SIG-M5 (cell line): ENCODE data around the gene DNTTIP2.
"Not testable (repeated sequence)": the region's sequence is repeated elsewhere in the genome, so short reads cannot be mapped to it uniquely, and the experiment has no call there.

Source experiments
- DNase-seq: peaks from one replicate; lab custom pipeline; 2025; lab: John Stamatoyannopoulos, UW

Gene DNTTIP2

GRCh38 chr1:93874025-93874651 lies 4.9 kb downstream of the DNTTIP2 start:
- no peak for DNase-seq

DNA sequence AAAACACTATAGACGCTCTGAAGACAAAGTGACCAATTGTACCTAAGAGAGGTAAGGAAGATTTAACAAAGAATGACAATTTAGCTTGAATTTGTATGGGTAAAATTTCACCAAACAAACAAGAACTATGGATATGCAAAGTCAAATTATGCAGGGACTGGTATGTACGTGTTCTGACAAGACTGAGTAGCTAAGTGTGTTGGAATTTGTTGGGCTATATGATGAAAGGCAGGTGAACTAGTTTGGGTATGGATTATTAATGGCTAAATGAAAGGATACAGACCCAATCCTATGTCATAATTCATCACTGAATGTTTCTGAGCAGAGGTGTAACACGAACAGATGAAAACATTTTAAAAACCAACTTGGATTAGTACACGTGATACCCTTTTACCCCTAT lies 7.6 kb downstream of the DNTTIP2 start:
- DNase-seq = no peak

GRCh38 chr1:93869653-93870052 lies 9.4 kb downstream of the DNTTIP2 start:
- no peak for DNase-seq

DNA sequence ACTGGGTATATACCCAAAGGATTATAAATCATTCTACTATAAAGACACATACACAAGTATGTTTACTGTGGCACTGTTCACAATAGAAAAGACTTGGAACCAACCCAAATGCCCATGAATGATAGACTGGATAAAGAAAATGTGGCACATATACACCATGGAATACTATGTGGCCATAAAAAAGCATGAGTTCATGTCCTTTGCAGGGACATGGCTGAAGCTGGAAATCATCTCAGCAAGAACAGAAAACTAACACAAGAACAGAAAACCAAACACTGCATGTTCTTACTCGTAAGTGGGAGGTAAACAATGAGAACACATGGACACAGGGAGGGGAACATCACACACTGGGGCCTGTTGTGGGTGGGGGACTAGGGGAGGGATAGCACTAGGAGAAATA lies 10.5 kb downstream of the DNTTIP2 start:
- DNase-seq = not testable (repeated sequence)

DNA sequence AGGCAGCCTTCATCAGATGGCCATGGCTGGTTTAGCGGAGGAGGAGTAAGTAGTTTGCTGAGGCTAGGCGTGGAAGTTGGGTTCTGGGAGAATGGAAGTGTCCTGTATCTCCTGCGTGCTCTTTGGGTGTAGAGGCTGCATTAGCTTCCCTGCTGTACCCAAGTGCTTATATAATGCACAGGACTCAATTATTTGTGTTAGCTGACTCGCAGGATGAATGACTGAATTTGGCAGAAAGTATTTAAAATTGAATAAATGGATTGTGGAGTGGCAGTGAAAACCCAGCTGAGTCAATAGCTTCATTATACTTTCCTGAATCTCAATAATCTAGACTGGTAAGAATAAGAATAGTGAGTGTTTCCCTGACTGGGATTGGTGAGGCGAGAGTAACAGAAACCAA lies 13.8 kb downstream of the DNTTIP2 start:
- DNase-seq = no peak

- no peak for DNase-seq
Observed at GRCh38 chr1:93864175-93864574, 14.8 kb downstream of the DNTTIP2 start.

- not testable (repeated sequence) for DNase-seq
Observed at GRCh38 chr1:93857653-93858052, 21.4 kb downstream of the DNTTIP2 start.

DNA sequence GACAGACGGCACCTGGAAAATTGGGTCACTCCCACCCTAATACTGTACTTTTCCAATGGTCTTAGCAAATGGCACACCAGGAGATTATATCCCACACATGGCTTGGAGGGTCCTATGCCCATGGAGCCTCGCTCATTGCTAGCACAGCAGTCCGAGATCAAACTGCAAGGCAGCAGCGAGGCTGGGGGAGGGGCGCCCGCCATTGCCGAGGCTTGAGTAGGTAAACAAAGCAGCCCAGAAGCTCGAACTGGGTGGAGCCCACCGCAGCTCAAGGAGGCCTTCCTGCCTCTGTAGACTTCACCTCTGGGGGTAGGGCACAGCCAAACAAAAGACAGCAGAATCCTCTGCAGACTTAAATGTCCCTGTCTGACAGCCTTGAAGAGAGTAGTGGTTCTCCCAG lies 23.0 kb downstream of the DNTTIP2 start:
- not testable (repeated sequence) for DNase-seq

DNA sequence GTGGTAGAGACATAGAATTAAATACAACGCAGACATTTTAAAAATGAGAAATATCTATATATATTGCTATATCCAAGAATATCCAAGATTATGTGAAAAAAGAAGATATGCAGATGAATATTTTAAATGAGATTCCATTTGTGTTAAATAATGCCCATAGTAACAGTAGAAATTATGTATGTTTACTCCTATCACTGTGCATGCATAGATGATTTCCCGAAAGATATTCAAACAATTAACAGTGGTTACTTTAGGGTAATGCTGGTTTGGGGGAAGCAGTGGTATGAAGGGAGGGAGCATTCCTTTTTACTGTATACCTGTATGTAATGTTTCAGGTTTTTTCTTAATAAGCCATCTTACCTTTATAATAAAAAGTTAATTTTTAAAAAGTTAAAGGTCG lies 25.1 kb downstream of the DNTTIP2 start:
- DNase-seq = no peak

GRCh38 chr1:93851878-93852277 lies 27.1 kb downstream of the DNTTIP2 start:
- no peak for DNase-seq

DNA sequence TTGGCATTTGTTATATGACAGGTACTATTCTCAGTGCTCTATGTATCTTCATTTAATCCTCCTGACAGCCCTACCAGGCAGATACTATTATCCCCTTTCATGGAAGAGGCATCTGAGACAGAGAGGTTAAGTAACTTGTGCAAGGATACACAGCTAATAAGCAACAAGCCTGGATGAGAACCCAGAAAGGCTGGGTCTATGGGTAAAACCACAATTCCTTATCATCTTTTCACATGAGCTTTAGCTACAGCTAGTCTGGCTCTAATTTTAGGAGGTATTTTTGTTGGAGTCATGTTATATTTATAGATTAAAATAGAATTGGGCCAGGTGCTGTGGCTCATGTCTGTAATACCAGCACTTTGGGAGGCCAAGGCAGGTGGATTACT lies 27.7 kb downstream of the DNTTIP2 start:
- no peak for DNase-seq

GRCh38 chr1:93850687-93851326 lies 28.2 kb downstream of the DNTTIP2 start:
- not testable (repeated sequence) for DNase-seq

GRCh38 chr1:93848350-93848883 lies 30.6 kb downstream of the DNTTIP2 start:
- DNase-seq = no peak

- DNase-seq = no peak
Observed at GRCh38 chr1:93847811-93848288, 31.2 kb downstream of the DNTTIP2 start.

DNA sequence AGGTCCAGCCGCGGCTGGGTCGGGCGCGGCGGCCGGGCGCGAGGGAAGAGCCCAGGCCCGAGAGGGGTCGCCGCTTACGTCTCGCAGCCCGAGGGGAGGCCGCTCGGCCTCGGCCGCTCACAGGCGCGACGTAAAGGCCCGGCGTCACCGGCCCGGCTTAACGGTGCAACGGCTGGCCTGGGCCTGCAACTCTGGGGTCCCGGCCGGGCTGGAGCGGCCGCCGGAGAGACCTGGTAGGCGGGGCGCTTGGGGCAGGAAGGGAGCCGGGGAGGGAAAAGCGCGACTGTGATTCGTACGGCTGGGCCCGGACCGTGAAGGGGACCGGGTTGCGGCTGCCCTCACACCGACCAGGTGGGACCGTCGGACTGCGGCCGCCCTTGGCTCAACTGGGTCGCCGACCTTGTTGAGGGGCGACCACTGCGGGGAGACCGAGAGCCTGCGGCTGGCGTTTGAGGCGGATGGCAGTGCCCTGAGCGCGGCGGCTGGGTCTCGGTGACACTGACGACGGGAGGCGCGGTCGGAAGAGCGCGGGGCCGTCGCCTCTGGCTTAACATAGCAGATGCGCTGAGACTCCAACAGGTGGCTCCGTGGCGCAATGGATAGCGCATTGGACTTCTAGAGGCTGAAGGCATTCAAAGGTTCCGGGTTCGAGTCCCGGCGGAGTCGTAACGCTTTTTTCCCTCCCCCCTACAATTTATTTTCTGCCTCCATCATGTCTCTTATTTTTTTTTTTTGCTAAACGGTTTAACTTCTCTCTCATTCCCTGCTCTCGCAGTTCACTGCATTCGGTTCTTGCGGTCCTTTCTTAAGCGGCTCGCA lies 31.8 kb downstream of the DNTTIP2 start:
- no peak for DNase-seq

DNA sequence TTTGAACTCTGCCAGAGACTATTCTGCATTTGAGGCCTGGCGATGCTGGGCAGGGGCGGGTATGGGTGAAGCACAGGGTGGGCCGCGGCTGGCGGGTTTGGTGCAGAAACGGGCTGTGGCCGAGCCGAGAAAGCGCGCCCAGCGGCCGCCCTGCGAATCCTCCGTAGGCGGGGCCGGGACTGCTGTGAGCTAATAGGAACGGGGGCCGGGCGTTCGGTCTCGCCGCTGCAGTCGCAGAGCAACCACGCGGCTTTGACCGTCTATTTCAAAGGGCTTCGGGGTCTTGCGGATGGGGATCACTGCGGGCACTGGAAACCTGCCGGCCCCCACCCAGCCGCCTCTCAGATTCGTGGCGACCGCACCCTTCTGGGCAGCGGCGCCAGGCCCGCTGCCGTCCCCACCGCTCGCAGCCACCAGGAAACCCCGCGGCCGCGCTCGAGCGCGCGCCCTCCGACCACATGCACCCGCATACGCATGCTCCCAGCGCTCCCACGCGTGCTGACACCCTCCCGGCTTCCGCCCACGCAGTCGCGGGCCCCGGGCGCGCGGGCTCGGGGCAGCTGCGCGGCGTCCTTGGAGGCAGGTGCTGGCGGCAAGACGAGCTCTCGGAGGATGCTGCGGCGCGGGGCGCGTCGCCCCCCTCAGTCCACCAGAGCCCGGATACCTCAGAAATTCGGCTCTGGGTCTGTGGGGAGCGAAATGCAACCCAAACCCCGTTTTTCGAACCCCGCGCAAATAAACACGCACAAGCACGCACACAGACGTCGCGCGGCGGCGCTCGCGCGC lies 32.6 kb downstream of the DNTTIP2 start:
- DNase-seq = no peak

DNA sequence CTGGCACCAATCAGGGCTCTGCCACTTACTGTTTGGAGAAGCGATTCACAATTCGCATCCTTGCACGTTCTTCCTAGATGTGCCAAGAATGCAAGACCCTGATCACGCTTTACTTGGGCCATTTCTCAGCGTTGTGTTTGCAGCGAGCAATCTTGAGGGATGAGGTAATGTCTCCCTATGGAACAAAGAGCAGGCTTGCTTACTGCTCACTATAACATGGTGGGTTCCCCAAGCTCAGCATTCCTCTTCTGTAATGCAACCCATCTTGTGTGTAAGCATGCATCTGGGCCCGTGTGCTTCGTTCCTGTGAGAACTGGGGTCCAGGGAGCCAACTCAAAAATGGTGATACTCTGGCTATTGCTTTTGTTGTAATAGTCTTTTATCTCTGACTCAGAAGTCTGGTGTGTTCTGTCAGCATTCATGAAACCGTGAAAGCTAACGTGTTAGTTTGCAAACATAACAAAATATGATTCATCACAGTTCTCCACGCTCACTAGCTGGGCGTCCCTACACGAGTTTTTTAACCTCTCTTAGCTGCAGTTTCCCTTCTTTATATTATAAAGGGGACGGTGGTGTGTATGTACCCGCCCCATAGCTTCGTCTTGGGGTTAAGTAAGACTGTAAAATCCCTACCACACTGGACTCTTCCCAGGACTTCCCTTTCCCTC lies 33.3 kb downstream of the DNTTIP2 start:
- no peak for DNase-seq

GRCh38 chr1:93844262-93845045 lies 34.6 kb downstream of the DNTTIP2 start:
- no peak for DNase-seq

- DNase-seq = no peak
Observed at GRCh38 chr1:93842750-93843500, 36.1 kb downstream of the DNTTIP2 start.

DNA sequence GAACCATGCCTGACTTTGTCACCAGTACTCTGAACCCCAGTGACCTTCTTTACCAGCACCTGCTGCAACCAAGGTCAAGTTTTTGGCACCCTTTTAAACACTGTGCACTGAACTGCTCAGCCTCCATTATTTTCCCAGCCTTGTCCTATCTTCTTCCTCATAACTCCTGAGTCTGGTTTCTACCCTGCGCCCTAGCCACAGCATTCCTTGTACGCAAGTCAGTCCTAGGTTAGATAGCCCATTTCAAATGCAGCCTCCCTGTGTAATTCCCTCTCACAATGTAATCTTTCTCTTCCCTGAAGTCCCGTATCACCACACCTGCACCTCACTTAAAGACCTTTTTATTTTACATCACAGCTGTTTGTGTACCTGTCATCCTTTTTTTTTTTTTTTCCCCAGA lies 37.2 kb downstream of the DNTTIP2 start:
- no peak for DNase-seq
